ENCODE measurements around the gene ABI3BP.

ABI3BP gene

DNA sequence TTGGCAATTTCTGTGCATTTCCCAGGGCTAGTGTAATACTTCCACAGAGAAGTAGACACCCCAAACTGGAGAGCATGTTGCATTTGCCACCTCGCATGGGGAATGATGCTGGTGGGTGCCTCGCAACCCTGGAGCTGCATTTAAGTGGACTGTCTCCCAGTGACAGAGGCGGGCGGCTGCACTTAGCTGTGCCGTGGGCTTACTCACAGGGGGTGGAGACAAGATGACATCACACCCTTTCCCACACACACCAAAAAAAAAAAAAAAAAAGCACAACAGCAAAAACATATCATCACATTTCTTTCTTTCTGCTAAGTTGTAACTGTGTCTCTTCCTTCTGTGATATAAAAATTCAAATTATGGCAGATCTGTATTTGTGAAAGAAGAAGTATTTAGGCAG is at the start of gene ABI3BP:
TSS of gene ABI3BP (minus strand) at position 113 of the 400 bp plus-strand sequence. CDS start at position 76, 37 bp downstream.
- H3K9me3 ChIP-seq: no peaks in the 10 kb centered on the region
- H3K4me1 ChIP-seq (ENCODE audit: control insufficient read depth in 1 of 2, insufficient read depth in 1 of 2, low read depth in 1 of 2, low read length in 1 of 2): no peaks in the 10 kb centered on the region
- H3K27me3 ChIP-seq: peaks cover 13% of the 10 kb centered on the region
- no peak within 1 kb of the TSS for H3K27ac ChIP-seq
- TF ChIP-seq, protein P1, sequence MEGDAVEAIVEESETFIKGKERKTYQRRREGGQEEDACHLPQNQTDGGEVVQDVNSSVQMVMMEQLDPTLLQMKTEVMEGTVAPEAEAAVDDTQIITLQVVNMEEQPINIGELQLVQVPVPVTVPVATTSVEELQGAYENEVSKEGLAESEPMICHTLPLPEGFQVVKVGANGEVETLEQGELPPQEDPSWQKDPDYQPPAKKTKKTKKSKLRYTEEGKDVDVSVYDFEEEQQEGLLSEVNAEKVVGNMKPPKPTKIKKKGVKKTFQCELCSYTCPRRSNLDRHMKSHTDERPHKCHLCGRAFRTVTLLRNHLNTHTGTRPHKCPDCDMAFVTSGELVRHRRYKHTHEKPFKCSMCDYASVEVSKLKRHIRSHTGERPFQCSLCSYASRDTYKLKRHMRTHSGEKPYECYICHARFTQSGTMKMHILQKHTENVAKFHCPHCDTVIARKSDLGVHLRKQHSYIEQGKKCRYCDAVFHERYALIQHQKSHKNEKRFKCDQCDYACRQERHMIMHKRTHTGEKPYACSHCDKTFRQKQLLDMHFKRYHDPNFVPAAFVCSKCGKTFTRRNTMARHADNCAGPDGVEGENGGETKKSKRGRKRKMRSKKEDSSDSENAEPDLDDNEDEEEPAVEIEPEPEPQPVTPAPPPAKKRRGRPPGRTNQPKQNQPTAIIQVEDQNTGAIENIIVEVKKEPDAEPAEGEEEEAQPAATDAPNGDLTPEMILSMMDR (IDR thresholded peaks at IDR 0.05): no peak
- no peaks in the 10 kb centered on the region for H3K36me3 ChIP-seq
- no peak within 1 kb of the TSS for H3K4me3 ChIP-seq (ENCODE audit: low read depth in 1 of 2, low read length in 1 of 2)

DNA sequence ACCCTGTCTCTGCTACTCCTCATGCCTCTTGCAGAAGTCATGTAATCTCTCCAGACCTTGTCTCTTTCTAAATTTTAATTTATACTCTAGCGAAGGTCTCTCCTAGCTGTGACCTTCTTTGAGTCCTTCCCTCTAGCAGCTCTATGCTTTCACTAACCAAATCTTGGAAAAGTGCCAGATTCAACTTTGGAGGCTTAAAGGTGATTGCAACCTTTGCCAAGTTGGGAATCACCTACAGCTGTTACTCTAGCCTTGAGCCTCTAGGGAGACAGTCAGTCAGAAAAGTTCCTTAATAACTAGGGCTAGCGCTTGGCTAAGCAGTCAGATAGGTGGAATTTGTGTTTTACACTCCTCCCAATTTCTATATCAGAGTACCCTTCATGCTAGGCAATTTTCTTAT is 46.1 kb upstream of the ABI3BP start:
- Histone ChIP-seq H3K27ac (no peak overlapping the region), H3K4me3 (ENCODE audit: low read depth in 1 of 2, low read length in 1 of 2) (no peak overlapping the region), H3K4me1 (ENCODE audit: control insufficient read depth in 1 of 2, insufficient read depth in 1 of 2, low read depth in 1 of 2, low read length in 1 of 2) (no peaks in the 10 kb centered on the region), H3K36me3 (no peaks in the 10 kb centered on the region), H3K27me3 (no peaks in the 10 kb centered on the region), H3K9me3 (no peaks in the 10 kb centered on the region)
- TF ChIP-seq, protein P1 (IDR thresholded peaks at IDR 0.05): no peak

- Histone ChIP-seq H3K4me1 (ENCODE audit: control insufficient read depth in 1 of 2, insufficient read depth in 1 of 2, low read depth in 1 of 2, low read length in 1 of 2) (no peaks in the 10 kb centered on the region), H3K36me3 (no peaks in the 10 kb centered on the region)
- TF ChIP-seq, protein P1 (IDR thresholded peaks at IDR 0.05): no peak
Observed at GRCh38 chr3:101038880-101039279, 45.7 kb upstream of the ABI3BP start.

DNA sequence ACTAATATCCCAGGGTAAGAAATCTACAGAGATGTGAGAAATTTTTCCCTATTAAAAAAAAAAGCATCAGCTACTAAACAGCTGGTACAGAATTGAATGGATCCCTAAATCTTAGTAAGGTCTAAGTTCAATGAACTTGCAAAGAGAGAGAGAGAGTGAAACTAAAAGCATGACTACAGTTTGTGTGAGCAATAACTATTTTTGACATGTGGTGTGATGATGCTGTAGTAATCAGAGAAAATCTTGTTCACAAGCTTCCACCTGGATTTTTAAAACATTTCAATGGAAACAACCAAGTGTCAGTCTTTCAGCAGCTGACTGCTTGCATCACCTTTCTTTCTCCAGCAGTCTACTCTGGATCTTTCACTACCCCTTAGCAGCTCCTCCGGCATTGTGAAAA is 45.2 kb upstream of the ABI3BP start:
- Histone ChIP-seq H3K4me1 (ENCODE audit: control insufficient read depth in 1 of 2, insufficient read depth in 1 of 2, low read depth in 1 of 2, low read length in 1 of 2) (no peaks in the 10 kb centered on the region), H3K36me3 (no peaks in the 10 kb centered on the region), H3K4me3 (ENCODE audit: low read depth in 1 of 2, low read length in 1 of 2) (no peak overlapping the region), H3K27ac (no peak overlapping the region), H3K9me3 (no peaks in the 10 kb centered on the region), H3K27me3 (no peaks in the 10 kb centered on the region)
- TF ChIP-seq, protein P1 (IDR thresholded peaks at IDR 0.05): no peak

More at GRCh38 chr3:101038880-101039279, 45.7 kb upstream of the ABI3BP start:
- Histone ChIP-seq H3K4me3 (ENCODE audit: low read depth in 1 of 2, low read length in 1 of 2) (no peak overlapping the region), H3K27me3 (no peaks in the 10 kb centered on the region), H3K27ac (no peak overlapping the region), H3K9me3 (no peaks in the 10 kb centered on the region)

DNA sequence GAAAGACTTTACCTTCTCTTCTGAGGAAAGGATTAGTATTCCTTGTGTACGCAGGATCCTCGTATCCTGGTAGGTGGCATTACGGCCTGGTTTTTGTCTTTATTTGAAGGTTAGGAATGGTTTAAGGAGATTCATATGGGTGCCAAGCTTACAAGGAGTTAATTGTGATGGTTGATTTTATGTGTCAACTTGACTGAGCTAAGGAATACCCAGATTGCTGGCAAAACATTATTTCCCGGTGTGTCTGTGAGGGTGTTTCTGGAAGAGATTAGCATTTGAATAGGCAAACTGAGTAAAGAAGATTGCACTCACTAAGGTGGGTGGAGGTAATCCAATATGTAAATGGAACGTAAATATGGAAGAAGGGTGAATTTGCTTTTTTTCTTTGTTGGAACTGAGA is 44.4 kb upstream of the ABI3BP start:
- no peaks in the 10 kb centered on the region for H3K36me3 ChIP-seq
- no peaks in the 10 kb centered on the region for H3K9me3 ChIP-seq
- no peak overlapping the region for H3K27ac ChIP-seq
- TF ChIP-seq, protein P1 (IDR thresholded peaks at IDR 0.05): no peak
- no peaks in the 10 kb centered on the region for H3K27me3 ChIP-seq
- no peak overlapping the region for H3K4me3 ChIP-seq (ENCODE audit: low read depth in 1 of 2, low read length in 1 of 2)
- H3K4me1 ChIP-seq (ENCODE audit: control insufficient read depth in 1 of 2, insufficient read depth in 1 of 2, low read depth in 1 of 2, low read length in 1 of 2): no peaks in the 10 kb centered on the region

DNA sequence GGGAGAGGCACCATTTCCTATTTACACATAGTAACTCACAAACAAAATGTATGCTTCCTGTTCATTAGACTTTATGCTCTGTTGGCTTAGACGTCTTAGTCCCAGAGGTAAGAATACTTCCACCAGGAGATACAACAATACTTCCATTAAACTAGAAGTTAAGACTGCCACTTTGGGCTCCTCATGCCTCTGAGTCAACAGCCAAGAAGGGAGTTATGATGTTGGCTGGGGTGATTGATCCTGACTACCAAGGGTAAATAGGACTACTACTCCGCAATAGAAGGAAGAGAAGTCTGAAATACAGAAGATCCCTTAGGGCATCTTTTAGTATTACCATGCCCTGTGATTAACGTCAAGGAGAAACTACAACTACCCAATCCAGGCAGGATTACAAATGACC is 43.5 kb upstream of the ABI3BP start:
- H3K27ac ChIP-seq: no peak overlapping the region
- H3K36me3 ChIP-seq: no peaks in the 10 kb centered on the region
- no peak overlapping the region for H3K4me3 ChIP-seq (ENCODE audit: low read depth in 1 of 2, low read length in 1 of 2)
- H3K9me3 ChIP-seq: no peaks in the 10 kb centered on the region
- TF ChIP-seq, protein P1 (IDR thresholded peaks at IDR 0.05): no peak
- no peaks in the 10 kb centered on the region for H3K27me3 ChIP-seq
- H3K4me1 ChIP-seq (ENCODE audit: control insufficient read depth in 1 of 2, insufficient read depth in 1 of 2, low read depth in 1 of 2, low read length in 1 of 2): no peaks in the 10 kb centered on the region

Measured in neutrophil (primary cell).